Activated CD8-positive, alpha-beta memory T cell treated with anti-CD3 and anti-CD28 coated beads, Interleukin-2, amount 50 U/mL, for 24 hours (primary cell): Measurements from ENCODE around the gene FAM180A.

Experiments
- DNase-seq: peaks from one replicate; pipeline ENCODE4 v3.0.0-alpha.2; 2020; ENCODE audit errors: extremely low read depth

Gene FAM180A

GRCh38 chr7:135771961-135772638 lies 23.5 kb upstream of the FAM180A start:
- DNase-seq, result no peak

GRCh38 chr7:135771051-135771450 lies 22.4 kb upstream of the FAM180A start:
- DNase-seq, result no peak

- no peak for DNase-seq
Measured at GRCh38 chr7:135770139-135770710, 21.6 kb upstream of the FAM180A start.

- DNase-seq, result no peak
Measured at GRCh38 chr7:135769005-135769802, 20.6 kb upstream of the FAM180A start.

GRCh38 chr7:135768467-135768866 lies 19.9 kb upstream of the FAM180A start:
- no peak for DNase-seq

- DNase-seq, result no peak
Measured at GRCh38 chr7:135768064-135768463, 19.5 kb upstream of the FAM180A start.

- no peak for DNase-seq
Measured at GRCh38 chr7:135763261-135763660, 14.6 kb upstream of the FAM180A start.

GRCh38 chr7:135761751-135762488 lies 13.3 kb upstream of the FAM180A start:
- DNase-seq, result no peak

GRCh38 chr7:135759532-135759931 lies 10.9 kb upstream of the FAM180A start:
- DNase-seq, result no peak

- DNase-seq, result no peak
Measured at GRCh38 chr7:135758531-135758932, 9.9 kb upstream of the FAM180A start.

GRCh38 chr7:135757719-135758411 lies 9.3 kb upstream of the FAM180A start:
- no peak for DNase-seq

- no peak for DNase-seq
Measured at GRCh38 chr7:135756191-135756590, 7.6 kb upstream of the FAM180A start.

- DNase-seq, result no peak
Measured at GRCh38 chr7:135755351-135755753, 6.7 kb upstream of the FAM180A start.

- DNase-seq, result no peak
Measured at GRCh38 chr7:135753616-135754413, 5.2 kb upstream of the FAM180A start.

- no peak for DNase-seq
Measured at GRCh38 chr7:135747366-135747765, 1.2 kb downstream of the FAM180A start.

GRCh38 chr7:135745703-135746312 lies 2.8 kb downstream of the FAM180A start:
- no peak for DNase-seq

GRCh38 chr7:135744938-135745702 lies 3.5 kb downstream of the FAM180A start:
- DNase-seq, result no peak

GRCh38 chr7:135743907-135744731 lies 4.5 kb downstream of the FAM180A start:
- no peak for DNase-seq

- no peak for DNase-seq
Measured at GRCh38 chr7:135742371-135742770, 6.2 kb downstream of the FAM180A start.
